GM19239 (cell line): ENCODE results near the gene LYVE1.

Experiments
- DNase-seq: peaks from one replicate; pipeline ENCODE4 v3.0.0; 2011; ENCODE audit warnings: low spot score; ENCODE audit not compliant: insufficient read length
- FAIRE-seq: peaks from 2 replicates; lab custom pipeline; 2011; peaks lifted over from hg19 to GRCh38; lab: Jason Lieb, UNC

LYVE1 gene

GRCh38 chr11:10594407-10594806 is 25.9 kb upstream of the LYVE1 start:
- DNase-seq (no peak), FAIRE-seq (no peak)

GRCh38 chr11:10592331-10592730 is 23.9 kb upstream of the LYVE1 start:
- FAIRE-seq = no peak
- DNase-seq = no peak

- no peak for FAIRE-seq
- DNase-seq = no peak
Measured at GRCh38 chr11:10591741-10592140, 23.3 kb upstream of the LYVE1 start.

DNA sequence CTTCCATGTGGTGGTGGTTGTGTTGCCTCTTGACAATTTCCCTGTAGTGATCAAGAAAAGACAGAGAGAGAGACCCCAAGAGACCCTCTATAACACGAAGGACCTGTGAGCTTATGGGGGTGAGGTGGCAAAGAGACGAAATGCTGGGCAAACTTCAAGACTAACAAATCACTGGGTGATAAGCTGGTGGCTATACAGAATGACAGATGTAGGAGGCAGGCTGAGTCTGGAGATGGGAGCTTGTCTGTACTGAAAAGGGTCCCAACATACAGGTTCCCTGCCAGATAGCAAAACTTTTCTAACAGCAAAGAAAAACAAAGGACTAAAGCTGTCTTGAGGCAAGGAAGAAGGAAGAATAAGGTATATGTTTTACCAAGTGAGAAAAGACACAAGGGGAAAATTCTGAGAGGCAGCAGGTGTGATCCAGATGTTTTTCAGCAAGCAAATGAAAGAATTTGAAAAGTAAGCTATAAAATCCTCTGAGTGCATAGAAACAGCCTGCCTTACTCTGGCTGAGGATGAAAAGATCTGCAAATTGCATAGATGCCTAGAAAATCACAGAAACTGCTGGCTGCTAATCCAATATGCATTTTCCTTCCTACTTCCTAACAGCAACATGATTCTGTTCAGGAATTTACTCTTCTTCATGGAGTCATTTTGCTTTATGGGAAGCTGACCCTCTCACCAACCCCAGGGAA is 21.9 kb upstream of the LYVE1 start:
- no peak for DNase-seq
- FAIRE-seq = no peak

GRCh38 chr11:10588904-10589303 is 20.4 kb upstream of the LYVE1 start:
- FAIRE-seq = no peak
- no peak for DNase-seq

- no peak for FAIRE-seq
- DNase-seq = no peak
Measured at GRCh38 chr11:10587995-10588394, 19.5 kb upstream of the LYVE1 start.

- DNase-seq = no peak
- FAIRE-seq = no peak
Measured at GRCh38 chr11:10587388-10587787, 18.9 kb upstream of the LYVE1 start.

- no peak for DNase-seq
- no peak for FAIRE-seq
Measured at GRCh38 chr11:10584071-10584501, 15.6 kb upstream of the LYVE1 start.

DNA sequence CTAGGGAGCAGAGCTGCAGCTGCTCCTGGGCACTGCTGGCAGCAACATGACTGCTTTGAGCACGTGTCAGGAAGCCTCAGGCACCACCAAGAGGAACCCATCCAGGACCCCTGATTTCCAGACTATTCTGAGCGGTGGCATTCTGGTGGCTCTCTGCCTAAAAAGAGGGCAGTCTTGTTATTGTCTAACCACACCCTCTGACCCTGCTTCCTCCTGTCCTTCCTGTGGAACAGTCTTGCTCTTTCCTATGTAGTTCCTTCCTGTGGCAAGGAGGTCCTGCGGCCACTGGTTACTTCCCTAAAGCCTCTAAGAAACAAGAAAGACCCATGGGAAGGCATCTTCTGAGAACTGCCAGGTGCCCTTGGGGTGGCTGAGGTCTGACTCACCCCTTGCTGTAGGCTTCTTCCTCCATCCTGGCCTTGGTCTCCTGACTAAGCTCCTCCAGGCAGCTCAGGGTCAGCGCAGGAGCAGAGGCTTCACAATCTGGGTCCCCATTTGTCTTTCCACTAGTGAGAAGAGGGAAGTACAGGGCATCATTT is 13.1 kb upstream of the LYVE1 start:
- FAIRE-seq = no peak
- no peak for DNase-seq

GRCh38 chr11:10580623-10581022 is 12.2 kb upstream of the LYVE1 start:
- FAIRE-seq (no peak), DNase-seq (no peak)

- FAIRE-seq (no peak), DNase-seq (no peak)
Measured at GRCh38 chr11:10579700-10580099, 11.2 kb upstream of the LYVE1 start.

DNA sequence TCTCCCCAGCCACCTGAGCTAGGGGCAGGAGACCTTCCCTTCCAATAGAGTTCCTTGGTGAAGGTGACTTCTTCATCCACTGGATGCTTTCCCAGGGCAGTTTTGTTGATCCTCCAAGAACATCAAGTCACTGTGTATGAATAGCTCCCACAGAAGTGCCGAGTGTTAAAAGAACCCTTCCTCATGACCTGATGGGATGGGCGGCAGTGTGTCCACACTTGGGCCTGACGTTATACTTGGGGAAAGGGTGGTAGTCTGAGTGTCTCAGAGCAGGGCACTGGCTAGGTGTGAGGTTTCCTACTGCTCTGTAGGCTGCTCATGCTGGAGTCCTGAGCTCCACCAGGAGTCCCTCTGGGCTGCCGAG is 7.6 kb upstream of the LYVE1 start:
- DNase-seq = no peak
- FAIRE-seq = no peak

DNA sequence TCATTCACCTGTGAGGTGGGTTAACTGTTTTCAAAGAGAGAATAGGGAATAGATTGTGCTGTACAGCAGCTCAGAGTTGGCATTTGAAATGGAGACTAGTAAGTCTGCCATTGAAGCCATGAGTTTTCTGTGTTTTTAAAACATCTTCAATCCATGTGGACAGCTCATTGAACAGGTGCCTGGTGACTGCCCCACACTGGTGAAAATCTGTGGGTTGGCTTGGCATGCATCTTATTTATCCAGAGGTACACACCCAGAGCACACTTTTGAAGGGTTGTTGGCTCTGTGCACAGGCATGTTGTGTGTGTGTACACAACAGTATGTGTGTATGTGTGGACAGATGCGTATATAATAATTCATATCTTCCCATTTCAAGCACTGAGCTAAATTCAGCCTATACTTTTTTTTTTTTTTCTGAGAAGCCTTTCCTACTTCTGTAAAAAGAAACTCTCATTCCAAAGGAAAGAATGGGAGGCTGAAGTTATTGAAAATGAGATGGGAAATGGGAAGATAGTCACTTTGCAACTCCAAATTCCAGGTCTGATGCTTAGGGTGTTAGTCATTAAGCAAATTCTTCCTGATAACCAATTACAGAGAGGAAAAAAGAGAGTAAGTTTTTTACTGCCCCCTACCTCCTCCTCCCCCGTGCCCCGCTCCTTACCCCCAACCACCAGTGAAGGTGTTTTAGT is 7.0 kb upstream of the LYVE1 start:
- no peak for FAIRE-seq
- DNase-seq = no peak

- FAIRE-seq = no peak
- DNase-seq = no peak
Measured at GRCh38 chr11:10573556-10573955, 5.1 kb upstream of the LYVE1 start.

GRCh38 chr11:10573028-10573427 is 4.6 kb upstream of the LYVE1 start:
- FAIRE-seq = no peak
- DNase-seq = no peak

DNA sequence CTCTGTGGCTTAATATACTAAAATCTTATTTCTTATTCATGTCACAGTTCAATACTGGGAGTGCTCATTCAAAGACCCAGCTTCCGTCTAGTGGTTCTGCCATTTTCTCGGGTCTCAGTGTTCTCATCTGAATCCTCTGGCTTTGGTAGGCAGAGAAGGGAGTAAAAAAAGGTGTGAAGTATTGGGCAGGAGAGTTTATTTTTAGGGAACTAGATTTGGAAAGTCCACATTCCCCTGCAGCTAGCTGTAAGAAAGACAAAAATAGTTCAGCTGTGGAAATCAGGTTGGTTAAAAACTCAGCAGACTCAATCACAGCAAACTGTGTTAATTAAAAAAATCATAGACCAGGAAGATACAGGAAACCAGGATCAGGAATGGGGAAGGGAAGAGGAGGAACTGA is 4.1 kb upstream of the LYVE1 start:
- DNase-seq = no peak
- FAIRE-seq = no peak

GRCh38 chr11:10567446-10567845 is 1.0 kb downstream of the LYVE1 start:
- FAIRE-seq = no peak

DNA sequence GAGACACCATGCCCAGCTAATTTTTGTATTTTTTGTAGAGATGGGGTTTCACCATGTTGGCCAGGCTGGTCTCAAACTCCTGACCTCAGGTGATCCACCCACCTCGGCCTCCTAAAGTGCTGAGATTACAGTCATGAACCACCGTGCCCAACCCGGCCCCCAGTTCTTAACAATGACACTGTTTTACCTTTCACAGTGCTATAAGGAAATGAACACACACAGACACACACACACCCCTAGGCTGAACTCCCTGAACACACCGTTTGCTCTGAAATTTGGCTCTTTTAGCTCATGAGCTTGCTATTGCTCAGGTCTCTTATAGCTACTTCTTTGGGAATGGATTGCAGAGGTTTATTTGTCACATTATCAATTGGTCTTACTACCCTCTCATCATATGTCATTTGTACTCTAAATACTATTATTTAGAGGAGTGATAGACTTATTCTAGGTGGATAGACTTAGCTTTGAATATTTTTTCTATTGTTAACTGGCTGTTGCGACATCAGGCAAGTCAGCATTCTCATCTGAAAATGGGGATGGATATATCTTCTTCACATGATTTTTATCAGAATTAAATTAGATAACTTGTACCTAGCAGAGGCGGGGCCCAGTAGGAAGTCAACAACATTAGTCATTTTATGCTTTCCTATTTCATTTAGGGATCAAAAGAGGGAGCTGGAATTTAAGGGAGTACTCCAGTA is 2.1 kb downstream of the LYVE1 start:
- no peak for DNase-seq

More at GRCh38 chr11:10567446-10567845, 1.0 kb downstream of the LYVE1 start:
- DNase-seq = no peak

DNA sequence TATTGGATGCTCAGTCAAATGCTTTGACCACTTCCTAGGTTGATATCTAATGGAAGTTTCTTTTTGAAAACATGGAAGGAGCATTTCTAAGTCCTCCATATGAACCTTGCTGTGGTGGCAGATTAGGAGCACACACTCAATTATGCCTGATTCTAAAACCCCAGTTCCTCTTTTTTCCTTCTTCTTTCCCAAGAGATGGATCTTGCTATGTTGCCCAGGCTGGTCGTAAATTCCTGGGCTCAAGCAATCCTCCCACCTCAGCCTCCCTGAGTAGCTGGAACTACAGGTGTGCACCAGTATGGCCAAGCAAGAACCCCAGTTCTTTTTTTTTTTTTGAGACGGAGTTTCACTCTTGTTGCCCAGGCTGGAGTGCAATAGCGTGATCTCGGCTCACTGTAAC is 3.0 kb downstream of the LYVE1 start:
- DNase-seq (no peak), FAIRE-seq (no peak)

More for the DNA sequence above, 2.1 kb downstream of the LYVE1 start:
- no peak for FAIRE-seq

- FAIRE-seq (no peak), DNase-seq (no peak)
Measured at GRCh38 chr11:10564696-10565318, 3.7 kb downstream of the LYVE1 start.

DNA sequence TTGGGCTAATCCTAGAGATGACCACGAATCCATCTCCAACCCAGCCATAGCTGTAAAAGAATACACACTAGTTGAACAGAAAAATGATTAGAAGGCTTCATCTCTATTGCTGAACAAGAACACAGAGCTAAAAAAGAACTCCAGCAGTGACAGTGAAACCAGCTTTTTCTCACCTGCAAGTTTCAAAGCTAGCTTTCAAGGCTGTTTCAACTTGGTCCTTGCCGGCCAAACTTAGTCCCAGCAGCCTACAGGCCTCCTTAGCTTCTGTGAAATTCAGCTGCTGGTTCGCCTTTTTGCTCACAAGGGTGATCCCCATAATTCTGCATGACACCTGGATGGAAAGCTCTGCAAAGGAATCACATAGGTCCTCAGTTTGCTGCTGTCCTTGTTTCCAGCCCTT is 4.4 kb downstream of the LYVE1 start:
- FAIRE-seq (no peak), DNase-seq (no peak)
